GM12892 (cell line): ENCODE data around the gene SMIM13.

Experiments
- POLR2A ChIP-seq: IDR thresholded peaks from 2 replicates; pipeline ENCODE4 v1.6.1; 2011; ENCODE audit warnings: low read depth, low read length, control low read depth
- POLR2AphosphoS5 ChIP-seq: IDR thresholded peaks from 2 replicates; pipeline ENCODE4 v1.6.1; 2011; ENCODE audit warnings: low read depth, low read length, control low read depth

DNA sequence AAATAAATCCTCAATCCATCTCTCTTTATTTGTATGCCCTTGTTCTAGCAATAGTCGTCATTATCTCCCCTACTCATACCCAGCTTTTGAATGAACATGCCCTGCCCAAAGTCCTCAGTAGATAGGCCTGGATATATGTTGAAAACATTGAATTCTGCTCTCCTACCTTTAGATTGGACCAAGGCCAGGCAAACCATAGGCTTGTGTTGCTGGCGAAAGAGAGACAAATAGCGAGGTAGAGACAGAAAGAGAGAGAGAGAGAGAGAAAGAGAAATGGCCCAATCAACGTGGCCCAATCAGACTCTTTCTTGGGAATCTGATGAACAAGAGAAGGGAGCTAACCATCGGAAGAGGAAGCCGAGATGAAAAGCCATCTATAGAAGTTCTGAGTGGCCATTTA lies 93.7 kb downstream of the SMIM13 start:
- TF ChIP-seq POLR2A (no peak), POLR2AphosphoS5 (no peak)
